GM21786 (cell line): ENCODE measurements around the gene H1-8.
"Not testable (repeated sequence)": the region's sequence is repeated elsewhere in the genome, so short reads cannot be mapped to it uniquely, and the experiment has no call there.

Source experiments
- ATAC-seq: cut with Tn5 transposase; IDR thresholded peaks from one replicate; pipeline ENCODE4 v1.9.1; 2021; ENCODE audit not compliant: unreplicated experiment

Gene H1-8

GRCh38 chr3:129532261-129532660 lies 10.7 kb upstream of the H1-8 start:
- no peak for ATAC-seq

- ATAC-seq, result no peak
Observed at GRCh38 chr3:129533406-129533805, 9.6 kb upstream of the H1-8 start.

DNA sequence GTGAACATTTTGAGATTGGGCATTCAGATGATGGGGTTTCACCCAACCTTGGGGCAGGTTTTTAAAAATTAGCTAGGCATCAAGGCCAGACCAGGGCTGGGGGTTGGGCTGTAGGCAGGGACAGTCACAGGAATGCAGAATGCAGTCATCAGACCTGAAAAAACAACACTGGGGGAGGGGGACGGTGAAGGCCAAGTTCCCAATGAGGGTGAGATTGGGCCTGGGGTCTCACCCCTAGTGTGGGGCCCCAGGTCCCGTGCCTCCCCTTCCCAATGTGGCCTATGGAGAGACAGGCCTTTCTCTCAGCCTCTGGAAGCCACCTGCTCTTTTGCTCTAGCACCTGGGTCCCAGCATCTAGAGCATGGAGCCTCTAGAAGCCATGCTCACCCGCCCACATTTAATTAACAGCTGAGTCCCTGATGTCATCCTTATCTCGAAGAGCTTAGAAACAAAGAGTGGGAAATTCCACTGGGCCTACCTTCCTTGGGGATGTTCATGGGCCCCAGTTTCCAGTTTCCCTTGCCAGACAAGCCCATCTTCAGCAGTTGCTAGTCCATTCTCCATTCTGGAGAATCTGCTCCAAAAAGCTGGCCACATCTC lies 8.4 kb upstream of the H1-8 start:
- ATAC-seq, result no peak

- ATAC-seq, result no peak
Observed at GRCh38 chr3:129535075-129535474, 7.9 kb upstream of the H1-8 start.

DNA sequence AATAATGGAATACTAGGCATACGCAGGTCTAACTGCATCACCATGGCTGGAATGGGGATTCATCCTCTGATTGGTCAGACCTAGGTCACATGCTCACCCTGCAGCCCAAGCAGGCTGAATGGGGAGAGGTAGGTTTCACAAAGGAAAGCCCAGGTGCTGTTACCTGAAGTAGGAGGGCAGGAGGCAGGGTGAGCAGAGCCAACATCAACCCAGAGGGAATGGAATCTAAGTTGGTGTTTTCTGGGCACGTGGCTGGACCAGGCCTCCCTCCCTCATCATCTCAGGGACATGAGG lies 6.7 kb upstream of the H1-8 start:
- no peak for ATAC-seq

DNA sequence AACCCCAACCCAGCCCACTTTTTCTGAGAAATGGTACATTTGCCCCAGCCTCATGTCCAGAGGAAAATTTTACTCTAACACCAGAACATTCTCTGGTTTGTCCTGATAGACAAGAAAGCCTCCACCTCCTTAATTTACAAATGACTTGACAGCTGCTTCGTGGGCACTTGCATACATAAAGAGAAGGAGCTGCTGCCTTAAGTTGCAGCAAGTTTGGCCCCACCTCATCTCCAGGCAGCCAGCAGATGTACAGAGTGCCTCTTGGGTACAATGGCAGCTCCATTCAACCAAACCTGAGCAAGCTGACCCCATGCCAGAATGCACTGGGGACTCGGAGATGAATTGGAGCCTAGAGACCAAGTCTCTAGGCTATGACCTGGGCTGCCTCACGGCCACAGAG lies 6.2 kb upstream of the H1-8 start:
- ATAC-seq, result no peak

DNA sequence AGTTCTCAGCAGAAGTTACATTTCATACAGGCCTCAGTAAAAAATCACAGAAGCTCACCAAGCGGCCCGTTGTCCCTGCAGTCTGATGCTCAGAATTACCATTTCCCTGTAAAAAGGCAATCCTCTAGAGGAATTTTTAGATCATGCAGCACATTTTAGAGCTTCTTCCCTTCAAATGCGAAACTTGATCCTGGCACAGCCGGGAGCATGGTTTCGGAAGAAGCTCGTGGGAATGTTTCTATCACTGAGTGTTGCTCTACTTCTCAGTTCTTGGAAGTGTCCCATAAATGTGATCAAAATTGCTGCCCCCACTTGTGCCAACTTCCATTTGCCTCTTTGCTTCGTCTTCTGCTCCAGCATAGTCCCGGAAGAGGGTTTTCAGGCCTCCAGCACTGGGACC lies 3.8 kb upstream of the H1-8 start:
- no peak for ATAC-seq

DNA sequence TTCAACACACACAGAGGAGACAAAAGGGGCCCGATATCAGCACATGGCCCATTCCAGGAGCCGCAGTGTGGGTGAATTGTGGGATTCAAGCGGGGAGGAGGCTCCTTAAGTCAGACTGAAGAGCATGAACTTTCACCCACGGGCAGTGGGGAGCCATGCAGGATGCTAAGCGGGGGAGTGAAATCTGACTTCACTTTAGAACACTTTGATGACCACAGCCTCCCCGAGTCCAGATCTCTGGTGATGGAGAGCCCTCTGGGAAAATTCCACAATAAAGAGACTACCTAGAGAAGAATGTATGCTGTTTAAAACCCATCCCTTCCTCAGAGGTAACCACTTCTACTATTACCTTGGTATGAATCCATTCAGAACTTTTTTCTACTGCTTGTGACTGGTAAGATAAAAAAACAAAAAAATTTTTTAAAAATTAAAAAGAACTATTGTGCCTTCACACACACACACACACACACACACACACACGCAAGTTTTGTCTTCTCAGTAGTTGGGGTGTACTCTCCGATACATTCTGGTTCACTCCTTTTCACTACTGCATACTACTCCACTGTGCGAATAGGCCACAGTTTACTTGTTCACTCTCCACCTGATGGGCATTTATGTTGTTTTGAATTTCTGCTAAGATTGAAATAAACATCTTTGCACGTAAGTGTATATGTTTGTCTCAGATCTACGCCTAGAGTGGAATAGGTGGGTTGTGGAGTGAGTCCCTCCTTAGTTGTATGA lies 2.0 kb upstream of the H1-8 start:
- ATAC-seq, result no peak

GRCh38 chr3:129542747-129543146 lies 228 bp upstream of the H1-8 start:
- ATAC-seq, result no peak

GRCh38 chr3:129543999-129544398 lies 1.0 kb downstream of the H1-8 start:
- ATAC-seq, result no peak

DNA sequence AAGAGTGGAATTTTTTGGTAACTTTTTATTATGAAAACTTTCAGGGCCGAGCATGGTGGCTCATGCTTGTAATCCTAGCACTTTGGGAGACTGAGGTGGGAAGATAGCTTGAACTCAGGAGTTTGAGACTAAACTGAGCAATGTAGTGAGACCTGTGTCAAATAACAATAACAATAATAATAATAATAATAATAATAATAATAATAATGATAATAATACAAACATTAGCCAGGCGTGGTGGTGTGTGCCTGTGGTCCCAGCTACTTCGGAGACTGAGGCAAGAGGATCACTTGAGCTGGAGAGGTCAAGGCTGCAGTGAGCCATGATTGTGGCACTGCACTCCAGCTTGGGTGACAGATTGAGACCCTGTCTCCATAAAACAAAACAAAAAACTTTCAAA lies 3.0 kb downstream of the H1-8 start:
- ATAC-seq, result not testable (repeated sequence)

DNA sequence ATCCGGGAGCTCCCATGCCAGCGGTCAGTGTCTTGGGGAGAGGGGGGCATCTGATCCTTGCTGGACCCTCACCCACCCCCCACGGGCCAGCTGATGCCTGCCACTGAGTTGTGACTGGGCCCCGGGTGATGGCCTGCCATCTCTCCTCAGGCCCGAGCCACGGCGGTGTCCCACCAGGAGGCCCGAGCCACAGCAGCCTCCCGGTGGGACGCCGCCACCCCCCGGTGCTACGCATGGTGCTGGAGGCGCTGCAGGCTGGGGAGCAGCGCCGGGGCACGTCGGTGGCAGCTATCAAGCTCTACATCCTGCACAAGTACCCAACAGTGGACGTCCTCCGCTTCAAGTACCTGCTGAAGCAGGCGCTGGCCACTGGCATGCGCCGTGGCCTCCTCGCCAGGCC lies 4.3 kb downstream of the H1-8 start:
- no peak for ATAC-seq

DNA sequence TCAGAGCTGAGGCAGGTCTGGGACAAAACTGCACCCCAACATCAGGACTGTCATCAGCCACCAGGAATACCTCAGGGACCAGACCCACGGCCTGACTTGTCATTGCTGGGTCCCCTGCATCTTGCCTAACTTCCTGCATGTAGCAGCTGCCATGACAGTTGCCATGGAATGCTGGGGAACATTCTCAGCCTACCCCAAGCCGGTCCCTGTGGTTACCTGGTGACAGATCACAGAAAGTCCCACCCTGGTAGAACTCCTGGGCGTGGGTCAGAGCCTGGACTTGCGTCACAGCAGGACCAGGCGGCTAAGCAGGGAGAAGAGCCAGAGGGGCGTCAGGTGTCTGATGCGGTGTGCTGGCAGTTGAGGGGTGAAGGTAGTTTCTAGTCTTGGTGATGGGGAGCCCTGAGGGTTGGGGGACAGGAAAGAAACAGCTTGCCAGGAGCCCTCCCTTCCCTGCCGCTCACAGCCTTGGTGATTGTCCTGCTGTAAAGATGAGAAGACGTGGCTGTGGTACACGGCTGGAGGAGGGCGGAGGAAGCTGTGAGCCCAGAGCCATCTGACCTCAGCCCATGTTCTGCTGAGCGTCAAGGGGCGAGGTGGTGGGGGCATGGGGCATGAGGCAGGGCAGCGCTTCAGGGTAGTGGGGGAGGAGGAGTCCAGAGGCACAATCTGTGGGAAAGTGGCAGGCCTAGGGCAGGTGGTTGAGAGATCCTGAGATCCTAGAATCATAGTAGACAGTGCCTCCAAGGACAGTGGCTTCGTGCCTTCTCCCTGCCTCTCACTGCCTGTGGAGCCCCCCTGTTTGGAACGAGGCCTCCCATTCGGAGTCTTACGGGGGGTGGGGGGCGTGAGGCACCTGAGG lies 5.4 kb downstream of the H1-8 start:
- ATAC-seq, result no peak

DNA sequence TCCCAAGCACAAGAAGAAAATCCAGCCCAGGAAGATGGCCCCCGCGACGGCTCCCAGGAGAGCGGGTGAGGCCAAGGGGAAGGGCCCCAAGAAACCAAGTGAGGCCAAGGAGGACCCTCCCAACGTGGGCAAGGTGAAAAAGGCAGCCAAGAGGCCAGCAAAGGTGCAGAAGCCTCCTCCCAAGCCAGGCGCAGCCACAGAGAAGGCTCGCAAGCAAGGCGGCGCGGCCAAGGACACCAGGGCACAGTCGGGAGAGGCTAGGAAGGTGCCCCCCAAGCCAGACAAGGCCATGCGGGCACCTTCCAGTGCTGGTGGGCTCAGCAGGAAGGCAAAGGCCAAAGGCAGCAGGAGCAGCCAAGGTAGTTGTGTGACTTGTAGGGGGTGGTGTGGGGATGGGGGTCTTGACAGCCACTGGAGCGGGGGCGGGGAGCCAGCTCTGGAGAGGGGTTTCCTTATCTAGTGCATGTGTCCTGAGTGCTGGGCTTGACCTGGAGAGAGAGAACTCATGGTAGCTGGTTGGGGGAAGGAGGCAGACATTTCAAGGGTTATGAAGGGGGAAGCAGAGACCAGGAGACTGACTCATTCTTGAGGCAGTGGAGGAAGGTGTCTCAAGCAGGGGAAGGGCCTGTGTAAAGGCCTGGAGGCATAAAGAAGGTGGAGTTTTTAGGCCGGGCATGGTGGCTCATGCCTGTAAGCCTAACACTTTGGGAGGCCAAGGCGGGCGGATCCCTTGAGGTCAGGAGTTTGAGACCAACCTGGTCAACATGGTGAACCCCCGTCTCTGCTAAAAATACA lies 6.2 kb downstream of the H1-8 start:
- no peak for ATAC-seq

- ATAC-seq, result no peak
Observed at GRCh38 chr3:129549805-129550204, 6.8 kb downstream of the H1-8 start.

- no peak for ATAC-seq
Observed at GRCh38 chr3:129552287-129553050, 9.5 kb downstream of the H1-8 start.

DNA sequence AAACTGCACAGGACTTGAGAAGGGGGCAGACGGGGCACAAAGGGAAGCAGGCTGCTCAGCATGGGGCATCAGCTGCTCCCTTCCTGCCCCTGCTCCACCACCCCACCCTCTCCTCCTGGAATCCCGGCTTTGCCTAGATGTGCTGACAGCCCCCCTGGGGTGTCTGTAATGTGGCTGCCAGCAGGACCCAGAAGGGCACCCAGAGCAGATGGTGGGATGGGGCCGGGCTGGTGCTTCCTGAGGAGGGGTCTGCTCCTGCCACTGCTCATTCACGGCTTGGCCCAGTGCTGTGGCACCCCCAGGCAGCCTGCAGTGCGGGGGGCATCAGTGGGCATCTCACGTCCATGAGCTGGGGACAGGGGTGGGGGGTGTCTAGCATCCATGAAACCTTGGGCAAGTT lies 10.2 kb downstream of the H1-8 start:
- no peak for ATAC-seq

DNA sequence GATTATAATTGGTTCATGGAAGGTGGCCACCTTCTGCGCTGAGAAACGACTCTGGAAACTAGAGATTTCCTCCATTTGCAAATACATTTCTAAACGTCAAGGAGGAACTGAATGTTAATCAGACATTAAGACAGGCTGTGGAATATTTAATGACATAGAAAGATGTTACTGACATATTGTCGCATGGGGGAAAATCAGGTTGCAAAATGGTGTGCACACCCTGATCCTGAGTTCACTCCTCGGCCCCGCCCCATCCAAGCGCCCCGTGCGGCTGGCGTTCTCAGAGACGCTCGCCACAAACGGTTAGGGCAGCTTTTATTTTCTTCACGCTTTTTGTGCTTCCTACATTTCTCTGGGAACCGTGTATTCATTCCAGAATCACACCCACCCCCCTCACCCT lies 10.7 kb downstream of the H1-8 start:
- ATAC-seq, result no peak

- no peak for ATAC-seq
Observed at GRCh38 chr3:129554356-129555152, 11.6 kb downstream of the H1-8 start.

DNA sequence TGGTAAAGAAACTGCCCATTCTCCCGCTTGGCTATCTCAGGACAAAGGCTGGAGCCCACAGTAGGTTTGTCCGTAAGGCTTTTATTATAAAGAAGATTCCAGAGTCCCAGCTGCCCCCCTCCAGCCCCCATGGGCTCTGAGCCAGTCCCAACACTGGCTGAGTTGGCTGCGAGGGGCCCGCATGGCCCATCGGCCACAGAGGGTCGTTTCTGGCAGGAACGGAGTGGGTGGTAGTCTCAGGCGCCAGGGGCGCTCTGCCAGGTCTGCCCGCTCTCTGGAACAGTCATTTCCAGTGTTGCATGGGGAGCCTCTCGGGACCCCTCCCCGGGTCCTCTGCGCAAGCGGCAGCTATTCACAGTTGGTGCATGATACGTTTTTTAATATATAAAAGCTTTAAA lies 12.2 kb downstream of the H1-8 start:
- ATAC-seq, result no peak
